HL-60 (cell line): ENCODE data around the gene ANO1.

ENCODE experiments used
- DNase-seq, 2 experiments: peaks; one replicate each; pipeline ENCODE4 v3.0.0-alpha.2; 2010 to 2020; ENCODE audit warnings: low read depth in 1 of 2, low spot score in 1 of 2
- H3K27ac ChIP-seq: fragments of 250-450 bp; sonication (Bioruptor Pico); replicated peaks from 2 replicates; pipeline ENCODE4 v1.5.1; 2020; ENCODE audit warnings: mild to moderate bottlenecking, moderate library complexity
- H3K27me3 ChIP-seq: fragments of 250-450 bp; sonication (Bioruptor Pico); 2 replicates; pipeline ENCODE4 v1.5.1; 2021; ENCODE audit warnings: mild to moderate bottlenecking, moderate library complexity; ENCODE audit not compliant: insufficient read depth, poor library complexity, severe bottlenecking
- H3K4me3 ChIP-seq: replicated peaks from 2 replicates; pipeline ENCODE4 v1.5.1; 2011; ENCODE audit warnings: mild to moderate bottlenecking, control low read depth, low read length; ENCODE audit not compliant: insufficient read depth
- CTCF ChIP-seq: IDR thresholded peaks from one replicate; pipeline ENCODE4 v1.5.1; 2011; ENCODE audit warnings: low read length, control low read depth, inconsistent platforms; ENCODE audit not compliant: insufficient read depth
- GABPA ChIP-seq: IDR thresholded peaks from 2 replicates; pipeline ENCODE4 v1.6.1; 2012; ENCODE audit warnings: low read depth
- POLR2AphosphoS5 ChIP-seq: IDR thresholded peaks from 2 replicates; pipeline ENCODE4 v1.6.1; 2012; ENCODE audit warnings: low read depth
- REST ChIP-seq: IDR thresholded peaks from 2 replicates; pipeline ENCODE4 v1.6.1; 2012; ENCODE audit warnings: low read depth; ENCODE audit not compliant: insufficient replicate concordance
- SPI1 ChIP-seq: IDR thresholded peaks from 2 replicates; pipeline ENCODE4 v1.6.1; 2012; ENCODE audit warnings: low read depth, mild to moderate bottlenecking, borderline replicate concordance

Gene ANO1

GRCh38 chr11:70146299-70146698 lies 68.2 kb downstream of the ANO1 start:
- no peak overlapping the region for H3K4me3 ChIP-seq
- DNase-seq, result no peak
- no peak overlapping the region for H3K27ac ChIP-seq
- H3K27me3 ChIP-seq, result peaks cover 15% of the 10 kb centered on the region
- TF ChIP-seq SPI1 (no peak), POLR2AphosphoS5 (no peak), GABPA (no peak)

GRCh38 chr11:70146895-70147520 lies 68.9 kb downstream of the ANO1 start:
- Histone ChIP-seq H3K27me3 (peaks cover 8% of the 10 kb centered on the region), H3K4me3 (no peak overlapping the region)
- TF ChIP-seq GABPA, result no peak
- no peak for TF ChIP-seq CTCF
- no peak for TF ChIP-seq REST
- TF ChIP-seq SPI1, result no peak
- TF ChIP-seq POLR2AphosphoS5, result no peak

GRCh38 chr11:70147668-70148067 lies 69.6 kb downstream of the ANO1 start:
- H3K4me3 ChIP-seq, result no peak overlapping the region
- peaks cover under 1% of the 10 kb centered on the region for H3K27me3 ChIP-seq
- H3K27ac ChIP-seq, result no peak overlapping the region
- TF ChIP-seq SPI1, result no peak
- DNase-seq, result no peak

More at GRCh38 chr11:70146895-70147520, 68.9 kb downstream of the ANO1 start:
- DNase-seq, result no peak
- no peak overlapping the region for H3K27ac ChIP-seq

- TF ChIP-seq REST (no peak), GABPA (no peak), SPI1 (no peak), CTCF (no peak), POLR2AphosphoS5 (no peak)
- no peak for DNase-seq
These were observed 73.6 kb downstream of the ANO1 start for GRCh38 chr11:70151671-70152070.

More at GRCh38 chr11:70151671-70152070, 73.6 kb downstream of the ANO1 start:
- Histone ChIP-seq H3K27me3 (no peaks in the 10 kb centered on the region), H3K27ac (no peak overlapping the region), H3K4me3 (no peak overlapping the region)
